GM18858 (cell line): ENCODE data around the gene PRDX1.

ENCODE experiments used
- ATAC-seq: cut with Tn5 transposase; IDR thresholded peaks from one replicate; pipeline ENCODE4 v1.9.1; 2021; ENCODE audit not compliant: unreplicated experiment

PRDX1 gene

GRCh38 chr1:45521413-45522323 is at the start of gene PRDX1:
TSS of gene PRDX1 (minus strand) at chr1:45521884. CDS start at chr1:45519043, 2,841 bp downstream.
- ATAC-seq, result peak; percentile 74

GRCh38 chr1:45570631-45571030 is 48.9 kb upstream of the PRDX1 start:
- ATAC-seq, result no peak

GRCh38 chr1:45569962-45570581 is 48.4 kb upstream of the PRDX1 start:
- ATAC-seq, result no peak

- ATAC-seq, result no peak
These were observed 47.9 kb upstream of the PRDX1 start for GRCh38 chr1:45569571-45569961.

- ATAC-seq, result no peak
These were observed 46.7 kb upstream of the PRDX1 start for GRCh38 chr1:45568421-45568820.

- ATAC-seq, result no peak
These were observed 46.2 kb upstream of the PRDX1 start for GRCh38 chr1:45567911-45568310.

- ATAC-seq, result no peak
These were observed 45.0 kb upstream of the PRDX1 start for GRCh38 chr1:45566722-45567121.

- ATAC-seq, result no peak
These were observed 42.2 kb upstream of the PRDX1 start for GRCh38 chr1:45563843-45564242.

- ATAC-seq, result no peak
These were observed 35.8 kb upstream of the PRDX1 start for GRCh38 chr1:45557422-45557944.

GRCh38 chr1:45554198-45554597 is 32.5 kb upstream of the PRDX1 start:
- no peak for ATAC-seq

GRCh38 chr1:45552331-45552730 is 30.6 kb upstream of the PRDX1 start:
- ATAC-seq, result no peak

GRCh38 chr1:45551684-45552083 is 30.0 kb upstream of the PRDX1 start:
- no peak for ATAC-seq

- peak; percentile 80 for ATAC-seq
These were observed 29.0 kb upstream of the PRDX1 start, which contains the start of gene AKR1A1 for GRCh38 chr1:45550401-45551351. TSS of gene AKR1A1 (plus strand) at chr1:45550826. CDS start at chr1:45561795, 10,969 bp downstream.

GRCh38 chr1:45545553-45546310 is 24.0 kb upstream of the PRDX1 start:
- ATAC-seq, result no peak

- peak; percentile 33 for ATAC-seq
These were observed 23.4 kb upstream of the PRDX1 start for GRCh38 chr1:45545019-45545493.

GRCh38 chr1:45544530-45544929 is 22.8 kb upstream of the PRDX1 start:
- no peak for ATAC-seq

GRCh38 chr1:45543581-45544417 is 22.1 kb upstream of the PRDX1 start:
- ATAC-seq, result no peak

- no peak for ATAC-seq
These were observed 20.9 kb upstream of the PRDX1 start for GRCh38 chr1:45542591-45542990.

GRCh38 chr1:45541193-45541592 is 19.5 kb upstream of the PRDX1 start:
- no peak for ATAC-seq
